Measurements from ENCODE around the gene STK11IP.

STK11IP gene

DNA sequence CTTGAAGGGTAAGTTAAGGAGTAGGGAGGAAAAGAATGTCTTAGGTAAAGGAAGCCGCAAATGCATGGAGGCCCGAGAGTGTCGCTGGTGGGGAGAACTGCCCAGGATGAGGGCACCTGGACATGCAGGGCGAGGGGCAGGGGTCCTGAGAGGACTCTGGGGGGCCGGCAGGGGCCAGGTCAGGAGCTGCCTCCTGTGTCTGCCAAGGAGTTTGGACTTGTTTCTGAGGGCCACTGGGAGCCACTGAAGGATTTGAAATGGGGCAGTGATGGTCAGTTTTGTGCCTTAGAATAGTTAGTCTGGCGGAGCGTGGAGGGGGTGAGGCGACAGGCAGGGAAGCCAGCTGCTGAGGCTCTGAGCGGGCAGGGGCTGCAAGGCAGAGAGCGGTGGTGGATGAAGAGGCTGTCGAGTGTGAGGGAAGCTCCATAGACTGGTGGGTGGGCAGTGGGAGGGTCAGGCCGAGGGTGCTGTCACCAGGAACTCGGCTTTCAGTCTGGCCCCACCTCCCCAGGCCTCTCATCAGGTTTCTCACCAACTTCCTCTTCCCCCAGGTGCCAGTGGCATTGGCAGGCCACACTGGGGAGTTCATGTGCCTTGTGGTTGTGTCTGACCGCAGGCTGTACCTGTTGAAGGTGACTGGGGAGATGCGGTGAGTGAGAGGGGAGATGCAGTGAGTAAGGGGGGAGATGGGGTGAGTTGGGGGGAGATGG lies 15.1 kb downstream of the STK11IP start:
- no peaks in the 10 kb centered on the region for H3F3A ChIP-seq (ENCODE audit: insufficient read depth)
- no peak overlapping the region for H3K4me3 ChIP-seq (ENCODE audit: insufficient read depth, low read length, poor library complexity, severe bottlenecking)
- no peak overlapping the region for H2AFZ ChIP-seq (ENCODE audit: low read depth, low read length, severe bottlenecking)
- H3K4me2 ChIP-seq (ENCODE audit: low read depth, low read length, poor library complexity, severe bottlenecking), result no peak overlapping the region
- no peak for TF ChIP-seq EZH2phosphoT487 (conservative IDR thresholded peaks at IDR 0.05; ENCODE audit: low read length)
- no peak for TF ChIP-seq CTCF (IDR thresholded peaks at IDR 0.05; ENCODE audit: insufficient read depth, low read length, poor library complexity, severe bottlenecking)
- no peak overlapping the region for H3K27ac ChIP-seq (ENCODE audit: low read depth, low read length)
- H3K27me3 ChIP-seq (ENCODE audit: low read length), result no peaks in the 10 kb centered on the region
- H4K20me1 ChIP-seq (ENCODE audit: low read depth, low read length), result no peaks in the 10 kb centered on the region
- no peak overlapping the region for H3K9ac ChIP-seq (ENCODE audit: low read length)
- no peaks in the 10 kb centered on the region for H3K36me3 ChIP-seq (ENCODE audit: low read length)
- H3K79me2 ChIP-seq (ENCODE audit: insufficient read depth, low read length), result no peaks in the 10 kb centered on the region
- H3K9me2 ChIP-seq (replicated peaks; ENCODE audit: insufficient read depth, low read length), result no peaks in the 10 kb centered on the region
- H3K9me3 ChIP-seq (ENCODE audit: insufficient read depth, low read length), result no peaks in the 10 kb centered on the region

DNA sequence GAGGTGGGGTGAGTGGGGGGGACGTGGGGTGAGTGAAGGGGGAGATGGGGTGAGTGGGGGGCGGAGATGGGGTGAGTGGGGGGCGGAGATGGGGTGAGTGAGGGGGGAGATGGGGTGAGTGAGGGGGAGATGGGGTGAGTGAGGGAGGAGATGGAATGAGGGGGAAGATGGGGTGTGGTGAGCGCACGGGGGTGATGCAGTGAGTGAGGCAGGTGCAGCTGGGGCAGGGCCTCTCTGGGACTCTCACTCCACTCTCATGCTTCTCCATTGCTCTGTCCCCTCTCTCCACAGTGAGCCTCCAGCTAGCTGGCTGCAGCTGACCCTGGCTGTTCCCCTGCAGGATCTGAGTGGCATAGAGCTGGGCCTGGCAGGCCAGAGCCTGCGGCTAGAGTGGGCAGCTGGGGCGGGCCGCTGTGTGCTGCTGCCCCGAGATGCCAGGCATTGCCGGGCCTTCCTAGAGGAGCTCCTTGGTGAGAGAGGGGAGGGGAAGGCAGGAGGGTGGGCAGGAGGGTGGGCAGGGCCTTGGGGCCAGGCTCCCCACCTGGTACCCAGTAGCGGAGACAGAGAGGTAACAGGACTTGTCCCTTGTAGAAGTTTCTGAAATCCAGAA lies 15.9 kb downstream of the STK11IP start:
- Histone ChIP-seq H4K20me1 (ENCODE audit: low read depth, low read length) (no peaks in the 10 kb centered on the region), H3K9ac (ENCODE audit: low read length) (no peak overlapping the region), H3K27me3 (ENCODE audit: low read length) (no peaks in the 10 kb centered on the region), H3K4me3 (ENCODE audit: insufficient read depth, low read length, poor library complexity, severe bottlenecking) (no peak overlapping the region), H3K9me3 (ENCODE audit: insufficient read depth, low read length) (no peaks in the 10 kb centered on the region), H3K27ac (ENCODE audit: low read depth, low read length) (no peak overlapping the region), H3K36me3 (ENCODE audit: low read length) (no peaks in the 10 kb centered on the region), H3K9me2 (replicated peaks; ENCODE audit: insufficient read depth, low read length) (no peaks in the 10 kb centered on the region), H3K79me2 (ENCODE audit: insufficient read depth, low read length) (no peaks in the 10 kb centered on the region), H3F3A (ENCODE audit: insufficient read depth) (no peaks in the 10 kb centered on the region), H2AFZ (ENCODE audit: low read depth, low read length, severe bottlenecking) (no peak overlapping the region), H3K4me2 (ENCODE audit: low read depth, low read length, poor library complexity, severe bottlenecking) (no peak overlapping the region)
- TF ChIP-seq EZH2phosphoT487 (conservative IDR thresholded peaks at IDR 0.05; ENCODE audit: low read length), result no peak
- TF ChIP-seq CTCF (IDR thresholded peaks at IDR 0.05; ENCODE audit: insufficient read depth, low read length, poor library complexity, severe bottlenecking), result no peak

DNA sequence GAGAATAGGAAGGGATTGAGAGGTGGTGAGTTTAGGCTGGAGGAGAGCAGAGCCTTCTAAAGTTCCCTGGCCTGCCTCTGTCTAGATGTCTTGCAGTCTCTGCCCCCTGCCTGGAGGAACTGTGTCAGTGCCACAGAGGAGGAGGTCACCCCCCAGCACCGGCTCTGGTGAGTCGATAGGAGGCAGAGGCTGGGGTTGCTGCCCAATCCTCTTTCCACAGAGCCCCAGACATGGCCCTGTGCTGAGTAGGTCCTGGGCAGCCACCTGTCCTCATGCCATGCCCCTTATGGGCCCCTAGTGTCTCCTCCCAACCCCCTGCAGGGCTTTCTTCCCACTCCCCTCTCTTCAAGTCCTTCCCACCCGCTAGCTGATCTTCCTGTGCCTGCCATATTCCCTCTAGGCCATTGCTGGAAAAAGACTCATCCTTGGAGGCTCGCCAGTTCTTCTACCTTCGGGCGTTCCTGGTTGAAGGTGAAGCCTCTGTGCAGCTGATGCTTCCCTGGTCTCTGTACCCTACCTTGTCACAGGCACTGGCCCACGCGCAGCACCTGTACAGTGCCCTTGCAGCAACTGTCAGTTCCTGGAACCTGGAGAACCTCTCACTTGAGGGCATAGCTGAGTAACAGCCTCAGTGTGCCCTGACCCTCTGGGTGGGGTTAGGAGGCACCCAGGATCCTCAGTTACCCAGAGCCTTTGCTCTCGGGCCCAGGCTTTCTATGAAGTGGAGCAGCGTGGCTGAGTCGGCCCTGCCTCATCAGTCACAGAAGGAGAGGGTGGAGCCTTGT lies 16.6 kb downstream of the STK11IP start:
- no peak overlapping the region for H2AFZ ChIP-seq (ENCODE audit: low read depth, low read length, severe bottlenecking)
- no peaks in the 10 kb centered on the region for H3K9me2 ChIP-seq (replicated peaks; ENCODE audit: insufficient read depth, low read length)
- H3K36me3 ChIP-seq (ENCODE audit: low read length), result no peaks in the 10 kb centered on the region
- no peaks in the 10 kb centered on the region for H3K27me3 ChIP-seq (ENCODE audit: low read length)
- H3K4me2 ChIP-seq (ENCODE audit: low read depth, low read length, poor library complexity, severe bottlenecking), result no peak overlapping the region
- no peaks in the 10 kb centered on the region for H4K20me1 ChIP-seq (ENCODE audit: low read depth, low read length)
- no peak overlapping the region for H3K27ac ChIP-seq (ENCODE audit: low read depth, low read length)
- H3K9ac ChIP-seq (ENCODE audit: low read length), result no peak overlapping the region
- H3F3A ChIP-seq (ENCODE audit: insufficient read depth), result no peaks in the 10 kb centered on the region
- no peaks in the 10 kb centered on the region for H3K9me3 ChIP-seq (ENCODE audit: insufficient read depth, low read length)
- no peak overlapping the region for H3K4me3 ChIP-seq (ENCODE audit: insufficient read depth, low read length, poor library complexity, severe bottlenecking)
- TF ChIP-seq EZH2phosphoT487 (conservative IDR thresholded peaks at IDR 0.05; ENCODE audit: low read length) (no peak), CTCF (IDR thresholded peaks at IDR 0.05; ENCODE audit: insufficient read depth, low read length, poor library complexity, severe bottlenecking) (no peak)
- no peaks in the 10 kb centered on the region for H3K79me2 ChIP-seq (ENCODE audit: insufficient read depth, low read length)
